GM12864 (cell line): ENCODE data around the gene PLA2G4B.

Source experiments
- DNase-seq: peaks from one replicate; pipeline ENCODE4 v3.0.0-alpha.2; 2011; ENCODE audit warnings: low read depth
- H3K4me3 ChIP-seq: 2 replicates; pipeline ENCODE4 v1.5.1; 2011; ENCODE audit warnings: mild to moderate bottlenecking, low read depth, low read length, control low read depth
- TF ChIP-seq, protein P1 (sequence below): IDR thresholded peaks from 2 replicates; pipeline ENCODE4 v1.5.1; 2011; ENCODE audit warnings: low read depth, mild to moderate bottlenecking, moderate library complexity, low read length, control low read depth, inconsistent platforms; ENCODE audit errors: missing control alignments

The PLA2G4B gene

GRCh38 chr15:41838400-41838897 lies at the start of gene PLA2G4B:
Gene PLA2G4B (plus strand): TSS chr15:41838847. CDS start chr15:41838914, 67 bp downstream.
- DNase-seq: no peak
- TF ChIP-seq, protein P1, sequence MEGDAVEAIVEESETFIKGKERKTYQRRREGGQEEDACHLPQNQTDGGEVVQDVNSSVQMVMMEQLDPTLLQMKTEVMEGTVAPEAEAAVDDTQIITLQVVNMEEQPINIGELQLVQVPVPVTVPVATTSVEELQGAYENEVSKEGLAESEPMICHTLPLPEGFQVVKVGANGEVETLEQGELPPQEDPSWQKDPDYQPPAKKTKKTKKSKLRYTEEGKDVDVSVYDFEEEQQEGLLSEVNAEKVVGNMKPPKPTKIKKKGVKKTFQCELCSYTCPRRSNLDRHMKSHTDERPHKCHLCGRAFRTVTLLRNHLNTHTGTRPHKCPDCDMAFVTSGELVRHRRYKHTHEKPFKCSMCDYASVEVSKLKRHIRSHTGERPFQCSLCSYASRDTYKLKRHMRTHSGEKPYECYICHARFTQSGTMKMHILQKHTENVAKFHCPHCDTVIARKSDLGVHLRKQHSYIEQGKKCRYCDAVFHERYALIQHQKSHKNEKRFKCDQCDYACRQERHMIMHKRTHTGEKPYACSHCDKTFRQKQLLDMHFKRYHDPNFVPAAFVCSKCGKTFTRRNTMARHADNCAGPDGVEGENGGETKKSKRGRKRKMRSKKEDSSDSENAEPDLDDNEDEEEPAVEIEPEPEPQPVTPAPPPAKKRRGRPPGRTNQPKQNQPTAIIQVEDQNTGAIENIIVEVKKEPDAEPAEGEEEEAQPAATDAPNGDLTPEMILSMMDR: no peak
- no peak within 1 kb of the TSS for H3K4me3 ChIP-seq

GRCh38 chr15:41789236-41789635 lies 49.4 kb upstream of the PLA2G4B start:
- TF ChIP-seq, protein P1: no peak
- DNase-seq: no peak

DNA sequence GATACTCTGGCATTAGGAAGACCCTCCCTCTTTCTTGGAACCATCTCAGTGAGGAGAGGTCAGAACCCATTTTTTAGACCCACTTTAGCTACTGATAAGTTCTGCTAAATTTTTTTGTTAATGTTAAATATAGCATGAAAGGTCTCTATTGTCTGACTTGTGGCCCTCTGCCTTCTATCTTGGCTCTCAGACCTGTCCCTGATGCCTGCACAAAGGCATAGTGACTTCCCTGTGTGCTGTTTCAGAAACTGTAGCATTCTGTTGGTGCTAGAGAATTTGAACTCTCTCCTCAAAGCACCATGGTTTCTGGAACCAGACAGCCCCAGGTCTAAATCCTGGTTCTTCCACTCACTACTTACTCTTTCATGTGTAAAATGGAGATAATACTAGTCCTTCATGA lies 49.0 kb upstream of the PLA2G4B start:
- TF ChIP-seq, protein P1: no peak
- H3K4me3 ChIP-seq: no peak overlapping the region
- no peak for DNase-seq

More at GRCh38 chr15:41789236-41789635, 49.4 kb upstream of the PLA2G4B start:
- H3K4me3 ChIP-seq: no peak overlapping the region

- DNase-seq: no peak
- TF ChIP-seq, protein P1: no peak
- no peak overlapping the region for H3K4me3 ChIP-seq
Measured at GRCh38 chr15:41790169-41790568, 48.5 kb upstream of the PLA2G4B start.

DNA sequence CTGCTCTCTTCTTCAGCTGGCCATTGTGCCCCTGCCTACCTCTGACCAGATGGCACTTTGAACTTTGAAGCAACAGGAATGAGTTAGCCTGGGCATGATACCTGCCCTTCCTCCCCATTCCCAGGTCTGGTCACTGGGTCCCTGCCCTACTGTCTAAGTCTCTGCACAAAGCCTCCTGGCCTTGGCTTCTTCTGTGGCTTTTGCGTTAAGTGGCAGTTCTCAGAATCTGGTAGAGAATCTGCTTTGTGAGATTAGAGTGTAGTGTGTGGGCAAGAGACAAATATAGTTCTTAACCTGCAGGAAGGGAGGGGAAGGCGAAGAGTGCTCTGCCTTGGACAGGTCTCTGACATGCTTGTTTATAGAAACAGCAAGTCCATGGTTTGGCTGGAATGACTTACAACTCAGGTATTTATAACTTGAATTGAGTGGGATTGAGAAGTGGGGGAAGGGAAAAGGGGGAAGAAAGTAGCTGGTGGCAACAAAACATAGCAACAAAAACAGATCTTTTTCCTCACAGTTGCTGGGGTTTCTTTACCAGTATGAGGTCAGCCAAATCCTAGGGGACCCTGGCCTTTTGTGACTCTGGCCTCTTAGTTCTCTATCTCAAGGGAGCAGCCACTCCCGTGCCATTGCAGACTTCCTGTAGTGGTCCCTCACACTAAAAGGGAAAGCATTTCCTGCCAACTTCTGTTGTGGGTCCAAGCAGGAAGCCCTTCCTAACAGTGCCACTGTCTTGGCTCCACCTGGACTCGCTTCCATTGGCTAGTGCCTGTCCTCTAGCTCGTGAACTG lies 47.7 kb upstream of the PLA2G4B start:
- no peak for DNase-seq
- TF ChIP-seq, protein P1: no peak
- H3K4me3 ChIP-seq: no peak overlapping the region

GRCh38 chr15:41791547-41791937 lies 47.1 kb upstream of the PLA2G4B start:
- DNase-seq: no peak
- TF ChIP-seq, protein P1: no peak
- no peak overlapping the region for H3K4me3 ChIP-seq
